Measurements from ENCODE around the gene TMEM30B. TPM values are rescaled to one million over a fixed set of nuclear protein-coding genes. Genes with fewer than 3 reads are reported as not detected.
"Not testable (repeated sequence)": the region's sequence is repeated elsewhere in the genome, so short reads cannot be mapped to it uniquely, and the experiment has no call there.

The TMEM30B gene
- total RNA-seq, 1 experiment from 2014 or later = not detected

GRCh38 chr14:61266436-61266835 lies 14.7 kb downstream of the TMEM30B start:
- DNase-seq (ENCODE audit: low read depth) = no peak

GRCh38 chr14:61264651-61265050 lies 16.5 kb downstream of the TMEM30B start:
- no peak for DNase-seq (ENCODE audit: low read depth)

- no peak for DNase-seq (ENCODE audit: low read depth)
These were observed 17.0 kb downstream of the TMEM30B start for GRCh38 chr14:61264010-61264571.

- no peak for DNase-seq (ENCODE audit: low read depth)
These were observed 19.1 kb downstream of the TMEM30B start for GRCh38 chr14:61262082-61262481.

GRCh38 chr14:61260939-61261776 lies 20.0 kb downstream of the TMEM30B start:
- DNase-seq (ENCODE audit: low read depth) = peak; percentile 55

GRCh38 chr14:61258985-61259384 lies 22.2 kb downstream of the TMEM30B start:
- DNase-seq (ENCODE audit: low read depth) = peak; percentile 31

GRCh38 chr14:61257469-61258057 lies 23.6 kb downstream of the TMEM30B start:
- DNase-seq (ENCODE audit: low read depth) = no peak

GRCh38 chr14:61256826-61257468 lies 24.2 kb downstream of the TMEM30B start:
- no peak for DNase-seq (ENCODE audit: low read depth)

GRCh38 chr14:61255968-61256367 lies 25.2 kb downstream of the TMEM30B start:
- DNase-seq (ENCODE audit: low read depth) = no peak

- DNase-seq (ENCODE audit: low read depth) = no peak
These were observed 26.2 kb downstream of the TMEM30B start for GRCh38 chr14:61254808-61255526.

- DNase-seq (ENCODE audit: low read depth) = no peak
These were observed 27.9 kb downstream of the TMEM30B start for GRCh38 chr14:61253064-61253738.

- DNase-seq (ENCODE audit: low read depth) = peak; percentile 82
These were observed 28.6 kb downstream of the TMEM30B start for GRCh38 chr14:61252369-61253063.

GRCh38 chr14:61250063-61250462 lies 31.1 kb downstream of the TMEM30B start:
- DNase-seq (ENCODE audit: low read depth) = no peak

GRCh38 chr14:61247935-61248334 lies 33.2 kb downstream of the TMEM30B start:
- peak; percentile 22 for DNase-seq (ENCODE audit: low read depth)

- no peak for DNase-seq (ENCODE audit: low read depth)
These were observed 34.4 kb downstream of the TMEM30B start for GRCh38 chr14:61246721-61247120.

- DNase-seq (ENCODE audit: low read depth) = no peak
These were observed 37.1 kb downstream of the TMEM30B start for GRCh38 chr14:61244009-61244408.

GRCh38 chr14:61240206-61240605 lies 40.9 kb downstream of the TMEM30B start:
- no peak for DNase-seq (ENCODE audit: low read depth)

- not testable (repeated sequence) for DNase-seq (ENCODE audit: low read depth)
These were observed 41.9 kb downstream of the TMEM30B start for GRCh38 chr14:61239285-61239684.

GRCh38 chr14:61238611-61239245 lies 42.4 kb downstream of the TMEM30B start:
- DNase-seq (ENCODE audit: low read depth) = no peak
